ENCODE results near the gene NEUROG1. TPM values are rescaled to one million over a fixed set of nuclear protein-coding genes. Genes with fewer than 3 reads are reported as not detected.
"Not testable (repeated sequence)": the region's sequence is repeated elsewhere in the genome, so short reads cannot be mapped to it uniquely, and the experiment has no call there.

Gene NEUROG1
- total RNA-seq, 1 donor, result not detected

- DNase-seq (ENCODE audit: low read depth), result no peak
- no peak for TF ChIP-seq CTCF (IDR thresholded peaks at IDR 0.05; ENCODE audit: insufficient read depth, low read length)
- no peak overlapping the region for H3K4me3 ChIP-seq (ENCODE audit: low read depth, low read length)
Measured at GRCh38 chr5:135497971-135498636, 37.7 kb downstream of the NEUROG1 start.

- not testable (repeated sequence) for H3K4me3 ChIP-seq (ENCODE audit: low read depth, low read length); DNase-seq (ENCODE audit: low read depth)
Measured at GRCh38 chr5:135495531-135495930, 40.2 kb downstream of the NEUROG1 start.

- H3K4me3 ChIP-seq (ENCODE audit: low read depth, low read length), result no peak overlapping the region
- DNase-seq (ENCODE audit: low read depth), result no peak
- TF ChIP-seq CTCF (IDR thresholded peaks at IDR 0.05; ENCODE audit: insufficient read depth, low read length), result no peak
Measured at GRCh38 chr5:135494196-135494595, 41.6 kb downstream of the NEUROG1 start.

GRCh38 chr5:135493406-135494180 is 42.2 kb downstream of the NEUROG1 start:
- no peak for TF ChIP-seq CTCF (IDR thresholded peaks at IDR 0.05; ENCODE audit: insufficient read depth, low read length)
- no peak overlapping the region for H3K4me3 ChIP-seq (ENCODE audit: low read depth, low read length)
- peak; percentile 95 for DNase-seq (ENCODE audit: low read depth)

GRCh38 chr5:135492319-135492626 is 43.5 kb downstream of the NEUROG1 start:
- DNase-seq (ENCODE audit: low read depth), result peak; percentile 32
- H3K4me3 ChIP-seq (ENCODE audit: low read depth, low read length), result no peak overlapping the region
- no peak for TF ChIP-seq CTCF (IDR thresholded peaks at IDR 0.05; ENCODE audit: insufficient read depth, low read length)

- H3K4me3 ChIP-seq (ENCODE audit: low read depth, low read length), result no peak overlapping the region
- DNase-seq (ENCODE audit: low read depth), result peak; percentile 5
- no peak for TF ChIP-seq CTCF (IDR thresholded peaks at IDR 0.05; ENCODE audit: insufficient read depth, low read length)
Measured at GRCh38 chr5:135491552-135492318, 44.0 kb downstream of the NEUROG1 start.

GRCh38 chr5:135491038-135491551 is 44.7 kb downstream of the NEUROG1 start:
- no peak for TF ChIP-seq CTCF (IDR thresholded peaks at IDR 0.05; ENCODE audit: insufficient read depth, low read length)
- H3K4me3 ChIP-seq (ENCODE audit: low read depth, low read length), result no peak overlapping the region
- no peak for DNase-seq (ENCODE audit: low read depth)

All from fibroblast of the aortic adventitia (primary cell).